Retinal pigment epithelial cell (primary cell): Measurements from ENCODE around the gene SRPK1.

ENCODE experiments used
- DNase-seq: peaks from one replicate; pipeline ENCODE4 v3.0.0-alpha.2; 2010; ENCODE audit warnings: low read depth
- H3K4me3 ChIP-seq: 2 replicates; pipeline ENCODE4 v1.5.1; 2011; ENCODE audit warnings: mild to moderate bottlenecking, low read length, control low read depth, moderate library complexity
- TF ChIP-seq, protein P1 (sequence below): conservative IDR thresholded peaks from 2 replicates; pipeline ENCODE4 v1.5.1; 2011; ENCODE audit warnings: low read depth, low read length, control low read depth, inconsistent platforms

The SRPK1 gene

GRCh38 chr6:35801148-35801547, 119.8 kb downstream of the SRPK1 start:
- no peak for DNase-seq
- TF ChIP-seq, protein P1, sequence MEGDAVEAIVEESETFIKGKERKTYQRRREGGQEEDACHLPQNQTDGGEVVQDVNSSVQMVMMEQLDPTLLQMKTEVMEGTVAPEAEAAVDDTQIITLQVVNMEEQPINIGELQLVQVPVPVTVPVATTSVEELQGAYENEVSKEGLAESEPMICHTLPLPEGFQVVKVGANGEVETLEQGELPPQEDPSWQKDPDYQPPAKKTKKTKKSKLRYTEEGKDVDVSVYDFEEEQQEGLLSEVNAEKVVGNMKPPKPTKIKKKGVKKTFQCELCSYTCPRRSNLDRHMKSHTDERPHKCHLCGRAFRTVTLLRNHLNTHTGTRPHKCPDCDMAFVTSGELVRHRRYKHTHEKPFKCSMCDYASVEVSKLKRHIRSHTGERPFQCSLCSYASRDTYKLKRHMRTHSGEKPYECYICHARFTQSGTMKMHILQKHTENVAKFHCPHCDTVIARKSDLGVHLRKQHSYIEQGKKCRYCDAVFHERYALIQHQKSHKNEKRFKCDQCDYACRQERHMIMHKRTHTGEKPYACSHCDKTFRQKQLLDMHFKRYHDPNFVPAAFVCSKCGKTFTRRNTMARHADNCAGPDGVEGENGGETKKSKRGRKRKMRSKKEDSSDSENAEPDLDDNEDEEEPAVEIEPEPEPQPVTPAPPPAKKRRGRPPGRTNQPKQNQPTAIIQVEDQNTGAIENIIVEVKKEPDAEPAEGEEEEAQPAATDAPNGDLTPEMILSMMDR: no peak
- H3K4me3 ChIP-seq: no peak overlapping the region

- TF ChIP-seq, protein P1: no peak
- H3K4me3 ChIP-seq: no peak overlapping the region
- no peak for DNase-seq
Observed at GRCh38 chr6:35798706-35799105, 122.2 kb downstream of the SRPK1 start.

DNA sequence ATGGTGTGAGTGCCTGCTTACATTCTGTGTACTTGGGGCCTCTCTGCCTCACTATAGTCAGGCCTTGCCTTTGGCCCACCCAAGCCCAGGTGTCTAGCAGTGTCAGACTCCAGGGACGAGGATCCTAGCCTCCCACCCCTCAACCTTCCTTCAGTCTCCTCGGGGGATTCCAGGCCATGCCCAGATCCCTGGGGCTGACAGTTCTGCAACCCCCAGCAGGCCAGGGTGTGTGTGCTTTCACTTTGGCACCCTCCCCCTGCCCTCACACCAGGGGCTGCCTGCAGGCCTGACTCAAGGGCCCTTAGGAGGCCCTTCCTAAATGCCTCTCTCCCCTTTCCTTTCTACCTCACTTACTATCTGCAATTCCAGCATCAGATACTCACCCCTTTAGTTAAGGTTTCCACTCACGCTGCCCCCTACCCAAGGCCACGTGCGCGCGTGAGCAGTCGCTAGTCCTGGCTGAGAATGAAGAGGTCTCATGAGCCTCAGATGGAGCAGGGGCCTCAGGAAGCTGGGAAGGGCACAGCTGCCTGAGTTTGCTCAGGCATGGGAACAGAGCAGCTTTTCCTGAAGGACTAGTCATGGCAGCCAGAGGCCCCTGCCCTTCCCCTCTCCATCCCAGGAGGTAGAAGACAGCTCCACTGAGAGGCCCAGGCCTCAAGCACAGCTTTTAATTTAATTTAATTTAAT, 122.9 kb downstream of the SRPK1 start:
- no peak overlapping the region for H3K4me3 ChIP-seq
- TF ChIP-seq, protein P1: no peak
- DNase-seq: no peak

- H3K4me3 ChIP-seq: no peak overlapping the region
- TF ChIP-seq, protein P1: no peak
- DNase-seq: no peak
Observed at GRCh38 chr6:35796236-35796635, 124.7 kb downstream of the SRPK1 start.

GRCh38 chr6:35795453-35796071, 125.3 kb downstream of the SRPK1 start:
- TF ChIP-seq, protein P1: no peak
- H3K4me3 ChIP-seq: no peak overlapping the region
- no peak for DNase-seq

- no peak for DNase-seq
- TF ChIP-seq, protein P1: no peak
- no peak overlapping the region for H3K4me3 ChIP-seq
Observed at GRCh38 chr6:35794536-35795452, 126.1 kb downstream of the SRPK1 start.
